HG03039 (cell line): ENCODE measurements around the gene AMTN.

Experiments used
- ATAC-seq: cut with Tn5 transposase; IDR thresholded peaks from one replicate; pipeline ENCODE4 v1.9.1; 2021; ENCODE audit warnings: mild to moderate bottlenecking, moderate library complexity; ENCODE audit not compliant: unreplicated experiment

Gene AMTN

DNA sequence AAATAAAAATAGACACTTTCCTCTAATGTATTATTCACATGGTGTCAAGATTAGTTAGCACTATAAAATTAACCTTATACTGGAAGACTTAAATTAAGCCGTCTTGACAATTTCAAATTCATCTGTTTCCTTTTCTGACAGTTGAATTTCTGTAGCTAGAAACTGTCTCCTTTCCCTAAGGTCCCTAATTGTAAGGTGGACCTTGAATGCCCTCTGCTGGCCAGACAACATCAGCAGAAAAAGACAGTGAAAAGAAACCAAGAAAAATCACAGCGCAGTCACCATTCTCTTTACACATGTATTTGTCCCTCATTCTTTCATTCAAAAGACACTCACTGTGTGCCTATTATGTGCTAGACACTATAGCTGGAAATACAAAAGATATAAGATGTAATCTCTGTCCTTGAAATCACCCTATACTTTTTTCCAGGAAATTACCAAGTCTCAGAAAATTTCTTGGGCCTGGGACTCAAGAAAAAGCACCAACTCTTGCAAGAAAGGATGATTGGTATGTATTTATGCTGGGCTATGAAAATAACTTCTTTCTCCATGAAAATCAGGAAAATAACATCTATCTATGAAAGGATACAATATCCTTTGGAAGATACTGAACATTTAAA is 41.0 kb downstream of the AMTN start:
- ATAC-seq, result peak; percentile 51

DNA sequence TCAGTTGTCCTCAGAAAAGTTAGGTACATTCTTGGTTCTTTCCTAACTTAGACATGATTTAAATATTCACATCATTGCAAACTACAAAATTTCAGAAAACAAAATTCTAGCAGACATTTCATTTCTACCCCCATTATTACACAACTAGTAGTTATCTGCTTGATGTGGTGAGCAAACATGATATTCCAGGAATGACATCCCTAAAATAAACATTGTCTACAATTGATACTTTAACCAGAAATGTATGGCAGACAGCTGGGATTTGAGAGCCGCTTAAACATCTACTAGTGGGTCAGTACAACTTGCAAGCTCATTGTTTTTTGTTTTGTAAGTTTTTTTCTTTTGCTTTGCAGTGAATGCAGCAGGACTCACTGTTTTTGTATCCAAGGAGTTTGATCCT is 41.6 kb downstream of the AMTN start:
- ATAC-seq, result no peak

DNA sequence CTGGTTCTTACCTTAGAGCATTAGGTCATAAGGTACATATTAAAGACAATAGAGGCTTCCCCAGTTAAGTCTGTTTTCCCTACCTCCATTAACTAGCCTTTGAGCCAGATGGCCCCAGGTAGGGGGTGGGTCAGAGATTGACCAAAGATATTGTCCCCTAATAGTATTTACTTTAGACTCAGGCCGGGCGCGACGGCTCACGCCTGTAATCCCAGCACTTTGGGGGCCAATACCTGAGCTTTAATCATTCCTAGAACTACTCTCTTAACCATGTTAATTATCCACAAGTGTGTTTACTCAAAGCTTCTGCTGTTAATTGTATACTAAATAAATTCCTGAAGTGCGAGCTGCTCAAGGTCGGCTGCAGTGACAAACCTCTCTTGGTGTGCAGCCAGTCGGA is 45.7 kb downstream of the AMTN start:
- ATAC-seq, result no peak

DNA sequence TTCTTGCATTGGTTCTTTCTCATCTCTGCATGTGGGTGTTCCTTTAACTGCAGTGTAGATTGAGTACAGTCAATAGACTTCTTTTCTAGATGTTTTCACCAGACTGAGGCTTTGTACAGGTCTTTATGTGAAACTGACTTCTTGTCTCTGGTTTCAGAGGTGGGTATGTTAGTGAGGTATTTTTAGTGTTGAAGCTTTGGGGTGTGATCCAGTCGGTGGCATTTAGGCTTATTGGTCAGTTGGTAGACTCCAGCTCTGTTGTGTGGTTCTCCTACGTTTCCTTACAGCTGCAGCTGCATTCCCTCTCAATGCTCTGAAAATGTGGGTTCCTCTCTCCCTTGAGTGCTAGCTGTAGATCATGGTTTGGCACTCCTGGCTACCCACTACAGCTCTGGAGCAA is 52.4 kb downstream of the AMTN start:
- ATAC-seq, result no peak

DNA sequence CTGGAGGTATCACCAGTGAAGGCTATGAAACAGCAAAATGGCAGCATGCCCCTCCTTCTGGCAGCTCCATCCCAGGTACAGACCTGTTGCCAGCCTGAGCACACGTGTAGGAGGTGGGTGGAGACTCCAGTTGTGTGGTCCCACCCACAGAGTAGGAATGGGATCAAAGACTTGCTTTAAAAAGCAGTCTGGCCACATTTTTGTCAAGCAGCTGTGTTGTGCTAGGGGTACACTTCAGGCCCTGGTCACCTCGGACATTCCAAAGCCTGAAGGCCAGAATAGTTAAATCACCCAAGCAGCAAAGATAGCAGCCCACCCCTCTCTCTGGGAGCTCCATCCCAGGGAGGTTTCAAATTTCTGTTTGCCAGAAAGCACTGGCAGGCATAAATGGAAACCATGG is 53.4 kb downstream of the AMTN start:
- ATAC-seq, result no peak

DNA sequence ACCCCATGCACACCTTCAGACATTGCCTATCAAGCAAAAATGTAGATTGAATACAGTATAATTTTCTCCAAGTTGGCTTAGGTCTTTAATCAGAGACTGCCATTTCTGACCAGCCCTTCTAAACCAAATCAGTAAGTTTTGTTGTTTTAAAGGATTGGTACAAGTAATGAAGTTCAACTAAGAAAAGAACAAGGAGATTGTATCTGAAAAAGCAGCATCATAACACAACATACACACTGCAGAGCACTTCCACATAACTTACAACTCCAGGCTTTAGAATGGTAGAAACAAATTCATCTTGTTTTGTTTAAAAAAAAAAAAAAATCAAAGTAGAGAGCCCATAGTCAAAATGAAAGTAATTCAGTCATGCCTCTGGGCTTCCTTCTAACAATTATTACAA is 57.6 kb downstream of the AMTN start:
- no peak for ATAC-seq

DNA sequence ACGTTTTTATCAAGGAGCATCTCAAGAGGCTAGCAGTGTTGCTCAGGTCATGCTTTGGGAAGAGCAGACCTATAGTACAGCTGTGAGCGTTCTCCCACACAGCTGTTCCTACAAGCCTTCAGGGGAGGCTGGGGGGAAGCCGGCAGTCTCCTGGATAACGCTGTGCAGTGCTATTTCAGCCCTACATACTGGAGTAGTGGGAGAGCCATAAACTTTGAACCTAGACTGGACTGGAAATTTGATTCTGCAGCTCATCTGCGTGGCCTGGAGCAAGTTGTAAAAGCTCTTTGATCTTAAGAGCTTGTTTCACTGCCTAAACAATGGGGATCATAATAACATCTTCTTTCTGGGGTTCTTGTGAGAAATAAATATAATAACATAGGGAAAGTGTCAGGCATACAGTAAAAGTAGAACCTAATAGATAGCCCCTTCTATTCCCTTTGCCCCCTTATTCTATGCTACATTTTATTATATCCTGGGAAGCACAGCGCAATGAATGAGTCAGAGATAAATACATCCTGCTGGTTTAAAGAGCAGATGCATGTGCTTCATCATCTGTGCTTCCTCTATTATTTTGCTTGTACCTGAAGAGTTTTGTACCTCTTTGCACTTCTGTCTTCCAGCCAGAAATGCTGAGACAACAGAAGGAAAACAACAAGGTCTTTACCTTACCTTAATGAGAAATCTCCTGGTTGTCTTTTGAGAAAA is 59.0 kb downstream of the AMTN start:
- no peak for ATAC-seq

DNA sequence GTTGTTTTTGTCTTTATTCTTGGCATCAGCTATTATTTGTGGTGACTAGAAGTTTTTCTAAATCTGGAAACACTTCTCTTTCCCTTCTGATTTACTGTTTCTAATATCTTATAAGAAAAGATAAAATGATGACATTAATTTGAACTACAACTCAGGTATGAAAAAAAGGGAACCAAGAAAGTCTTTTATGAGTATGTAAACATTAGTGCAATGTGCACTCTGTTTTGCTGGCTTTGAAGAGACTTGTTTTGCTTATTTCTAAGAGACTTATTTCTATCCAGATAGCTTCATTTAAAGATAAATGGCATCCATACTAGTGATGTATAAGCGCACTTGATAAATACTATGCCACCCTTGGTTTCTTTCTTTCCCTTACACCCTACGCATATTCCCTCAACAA is 63.6 kb downstream of the AMTN start:
- no peak for ATAC-seq
